Measurements from ENCODE around the gene LRMDA.

Gene LRMDA

DNA sequence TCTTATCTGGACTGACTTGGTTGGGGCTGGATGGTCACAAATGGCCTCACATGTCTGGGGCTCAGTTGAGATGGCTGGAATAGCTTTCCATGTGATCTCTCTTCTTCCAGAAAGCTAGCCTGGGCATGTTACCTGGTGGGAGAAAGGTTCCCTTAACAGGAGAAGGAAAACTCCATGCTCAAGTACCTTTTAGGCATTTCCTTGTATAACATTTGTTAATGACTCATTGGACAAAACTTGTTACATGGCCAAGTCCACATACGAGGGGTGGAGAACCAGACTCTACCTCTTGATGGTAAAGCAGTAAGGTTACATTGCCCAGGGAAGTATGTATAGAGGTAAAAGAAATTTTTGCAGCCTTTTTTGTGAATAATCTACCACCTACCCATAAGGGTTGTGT lies 826.4 kb downstream of the LRMDA start:
- no peak for DNase-seq (ENCODE audit: low read depth in 2 of 2)

DNA sequence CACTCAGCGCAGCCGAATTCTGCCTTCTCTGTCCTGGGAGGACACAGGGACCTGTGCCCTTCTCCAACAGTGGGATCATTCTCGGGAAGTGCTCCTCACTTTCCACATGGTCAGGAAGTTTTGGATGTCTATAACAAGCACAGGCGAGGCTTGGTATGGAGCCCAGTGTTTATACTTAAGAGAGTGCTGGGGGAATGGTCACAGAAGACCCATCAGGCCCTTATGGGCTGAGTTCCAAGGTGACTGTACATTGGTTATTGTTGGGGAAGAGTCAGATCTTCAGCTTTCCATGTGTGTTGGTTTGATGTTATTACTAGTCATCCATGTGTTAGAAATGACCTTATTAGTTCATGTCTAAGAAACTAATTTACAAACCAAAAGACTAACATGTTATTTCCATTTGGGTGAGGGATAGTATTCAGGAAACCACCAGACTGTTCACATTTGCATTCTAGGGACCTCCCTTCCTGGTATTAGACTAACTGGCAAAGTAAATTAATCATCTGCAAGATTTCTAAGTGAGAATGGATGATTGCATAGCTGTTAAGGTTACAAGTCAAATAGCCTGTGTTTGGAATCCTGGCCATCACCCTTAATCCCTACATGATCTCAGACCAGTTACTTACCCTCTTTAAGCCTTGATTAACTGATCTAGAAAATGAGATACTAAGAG lies 834.2 kb downstream of the LRMDA start:
- DNase-seq (ENCODE audit: low read depth in 2 of 2): no peak

GRCh38 chr10:76268530-76268929 lies 837.1 kb downstream of the LRMDA start:
- no peak for DNase-seq (ENCODE audit: low read depth in 2 of 2)

DNA sequence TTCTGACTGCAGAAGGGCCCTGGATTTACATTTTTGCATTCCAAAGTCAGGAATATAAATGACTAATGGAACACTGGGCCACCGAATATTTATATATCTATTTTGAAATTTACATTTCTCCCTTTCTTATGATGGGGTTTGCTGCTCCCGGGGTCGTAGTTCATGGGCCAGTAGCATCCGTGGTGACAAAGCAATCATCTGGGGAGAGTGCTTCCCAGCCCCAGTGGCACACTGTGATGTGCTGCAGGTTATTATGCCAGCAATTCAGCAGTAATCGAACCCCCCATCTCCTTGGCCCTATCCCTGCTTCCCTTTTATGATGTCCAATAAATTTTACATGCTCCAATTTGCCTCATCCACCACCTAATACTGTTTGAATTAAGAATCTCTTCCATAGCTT lies 837.5 kb downstream of the LRMDA start:
- DNase-seq (ENCODE audit: low read depth in 2 of 2): no peak

- DNase-seq (ENCODE audit: low read depth in 2 of 2): no peak
These were observed 839.0 kb downstream of the LRMDA start for GRCh38 chr10:76270464-76270863.

DNA sequence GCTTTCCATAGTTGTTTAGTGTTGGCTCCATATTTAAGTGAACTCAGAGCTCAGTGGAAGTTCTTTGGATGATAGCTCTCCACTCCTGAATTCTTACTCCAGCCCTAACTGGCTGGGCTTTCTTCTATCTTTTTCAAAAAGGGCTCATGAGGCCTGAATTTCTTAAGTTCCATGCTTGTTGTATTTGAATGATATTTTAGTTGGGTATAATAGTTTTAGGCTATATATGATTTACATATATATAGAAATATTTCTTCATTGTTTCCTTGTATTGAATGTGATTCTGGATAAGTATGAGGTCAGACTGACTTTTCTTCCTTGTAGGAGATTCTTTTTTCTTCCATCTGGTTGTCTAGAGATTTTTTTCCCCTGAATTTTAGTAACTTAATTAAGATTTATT lies 843.5 kb downstream of the LRMDA start:
- DNase-seq (ENCODE audit: low read depth in 2 of 2): no peak

- no peak for DNase-seq (ENCODE audit: low read depth in 2 of 2)
These were observed 847.5 kb downstream of the LRMDA start for GRCh38 chr10:76278811-76279460.

GRCh38 chr10:76281659-76282058 lies 850.2 kb downstream of the LRMDA start:
- no peak for DNase-seq (ENCODE audit: low read depth in 2 of 2)

DNA sequence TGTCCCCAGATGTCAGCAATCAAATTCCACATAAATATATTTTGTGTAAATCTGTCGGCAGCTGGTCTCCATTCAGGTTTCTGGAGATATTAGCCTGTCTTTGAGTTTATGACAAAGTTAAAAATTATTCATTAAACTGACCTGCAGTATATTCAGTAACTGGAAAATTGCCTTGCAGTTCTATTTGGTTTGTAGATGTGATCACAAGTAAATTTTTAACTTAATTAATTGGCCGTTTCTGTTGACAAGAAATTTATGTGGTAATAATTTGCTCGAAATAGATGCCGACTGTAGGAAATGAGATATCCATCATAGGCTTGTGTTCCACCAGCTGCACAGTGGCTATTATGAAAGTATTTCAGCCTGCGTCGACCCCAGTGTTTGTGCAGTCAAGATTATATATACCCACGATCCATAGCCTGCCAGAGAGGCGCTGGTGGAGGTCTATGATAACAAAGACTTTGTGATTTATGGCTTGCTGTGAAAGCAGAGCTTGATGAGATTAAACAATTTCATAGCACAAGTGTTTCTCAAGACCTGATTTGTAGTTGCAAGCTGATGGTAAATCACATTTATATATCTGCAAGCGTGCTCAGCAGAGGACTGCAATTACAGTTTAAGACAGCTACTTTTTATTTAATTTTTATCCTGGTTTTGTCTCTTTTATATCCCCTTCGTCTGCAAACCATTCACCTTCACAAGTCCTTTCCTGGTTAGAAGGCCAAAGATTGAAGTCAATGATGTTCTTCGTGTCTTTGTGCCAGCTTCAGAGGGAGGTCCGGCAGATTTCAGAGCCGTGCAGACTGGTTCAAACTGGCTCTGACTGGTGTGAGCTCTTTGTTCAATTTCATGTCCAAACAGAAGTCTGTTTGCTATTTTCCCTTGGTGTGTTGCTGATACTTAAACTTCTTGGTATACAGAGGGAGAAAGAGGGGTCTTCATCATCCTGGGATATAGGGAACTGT lies 850.9 kb downstream of the LRMDA start:
- peak; percentile 95 to 96 for DNase-seq (ENCODE audit: low read depth in 2 of 2)

DNA sequence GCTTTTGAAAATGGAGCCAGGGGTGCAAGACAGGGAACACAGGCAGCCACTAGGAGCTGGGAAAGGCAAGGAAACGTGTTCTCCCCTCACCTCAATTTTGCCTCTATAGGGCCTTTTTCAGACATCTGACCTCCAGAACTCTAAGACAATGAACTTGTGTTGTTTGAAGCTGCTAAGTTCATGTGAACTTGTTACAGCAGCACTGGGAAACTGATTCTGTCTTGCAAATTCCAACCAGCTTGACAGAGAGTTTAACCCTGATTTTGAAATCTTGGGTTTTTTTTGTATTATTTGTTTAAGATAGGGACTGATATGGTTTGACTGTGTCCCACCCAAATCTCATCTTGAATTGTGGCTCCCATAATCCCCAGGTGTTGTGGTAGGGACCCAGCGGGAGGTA lies 852.9 kb downstream of the LRMDA start:
- DNase-seq (ENCODE audit: low read depth in 2 of 2): no peak

DNA sequence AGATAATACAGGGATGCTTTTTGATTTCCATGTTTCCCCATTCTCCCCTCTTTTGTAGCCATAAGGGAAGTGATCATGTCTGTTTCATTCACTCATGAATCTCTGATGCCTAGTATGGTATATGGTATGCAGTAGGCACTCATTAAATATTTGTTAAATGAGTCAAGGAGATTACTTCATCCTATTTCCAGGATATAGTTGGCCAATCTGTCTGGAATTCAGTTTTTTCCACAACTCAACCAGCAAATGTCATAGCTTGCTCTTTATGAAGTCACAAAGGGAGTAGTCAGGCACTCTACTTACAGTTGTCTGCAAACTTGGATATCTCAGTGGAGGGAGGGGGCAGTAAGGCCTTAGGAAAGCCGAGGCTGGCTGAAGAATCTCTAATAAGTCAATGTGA lies 853.6 kb downstream of the LRMDA start:
- DNase-seq (ENCODE audit: low read depth in 2 of 2): peak; percentile 60 to 69

GRCh38 chr10:76285515-76285914 lies 854.1 kb downstream of the LRMDA start:
- no peak for DNase-seq (ENCODE audit: low read depth in 2 of 2)

DNA sequence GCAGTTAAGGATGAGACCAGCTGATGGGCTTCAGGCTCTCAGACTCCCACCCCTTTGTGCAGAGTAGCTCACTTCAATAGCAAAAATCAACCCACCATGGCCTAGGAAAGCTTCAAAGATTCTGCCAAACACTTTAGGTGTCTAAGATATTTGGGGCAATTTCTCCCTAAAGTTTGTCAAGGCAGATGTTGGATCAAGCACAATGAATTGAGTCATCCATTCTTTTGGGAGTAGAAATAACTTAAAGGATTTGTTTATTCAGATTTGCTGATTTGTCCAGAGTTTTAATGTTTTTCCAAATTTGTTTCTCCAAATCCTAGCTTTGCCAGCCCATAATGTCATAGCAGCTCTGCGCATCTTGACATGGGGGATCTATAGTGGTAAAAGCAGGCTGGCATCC lies 855.1 kb downstream of the LRMDA start:
- no peak for DNase-seq (ENCODE audit: low read depth in 2 of 2)

DNA sequence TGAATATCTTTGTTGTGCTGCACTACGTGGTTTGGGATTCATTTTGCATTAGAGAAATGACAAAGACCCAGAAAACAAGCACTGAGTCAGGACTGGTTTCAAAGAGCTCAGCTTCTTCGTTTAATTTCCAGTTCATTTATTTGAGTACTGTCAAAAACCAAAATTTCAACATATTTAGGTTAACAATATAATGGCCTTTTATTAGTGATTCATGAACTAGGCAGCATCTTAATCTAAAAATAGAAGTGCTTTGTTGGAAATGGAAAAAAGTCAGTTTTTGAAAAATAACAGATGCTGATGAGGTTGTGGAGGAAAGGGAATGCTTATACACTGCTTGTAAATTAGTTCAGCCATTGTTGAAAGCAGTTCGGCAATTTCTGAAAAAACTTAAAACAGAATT lies 856.4 kb downstream of the LRMDA start:
- no peak for DNase-seq (ENCODE audit: low read depth in 2 of 2)

- no peak for DNase-seq (ENCODE audit: low read depth in 2 of 2)
These were observed 859.8 kb downstream of the LRMDA start for GRCh38 chr10:76291175-76291574.

DNA sequence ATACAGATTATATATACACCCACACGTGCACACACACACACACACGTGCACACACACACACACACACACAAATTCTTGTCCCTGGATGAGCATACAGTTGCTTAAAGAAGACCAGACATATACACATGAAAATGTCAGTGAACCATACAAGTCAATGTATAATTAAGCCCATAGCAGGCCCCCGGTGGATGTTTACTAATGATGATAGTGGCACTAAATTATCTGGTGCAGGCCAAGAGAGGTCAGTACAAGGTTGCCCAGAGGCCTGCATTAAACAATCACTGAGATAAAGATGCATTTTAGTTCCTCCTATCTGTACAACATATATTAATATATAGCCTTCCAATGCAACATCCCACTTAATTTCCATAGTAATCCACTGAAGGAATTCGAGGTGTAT lies 860.5 kb downstream of the LRMDA start:
- no peak for DNase-seq (ENCODE audit: low read depth in 2 of 2)

GRCh38 chr10:76296957-76297356 lies 865.5 kb downstream of the LRMDA start:
- no peak for DNase-seq (ENCODE audit: low read depth in 2 of 2)

- DNase-seq (ENCODE audit: low read depth in 2 of 2): no peak
These were observed 865.9 kb downstream of the LRMDA start for GRCh38 chr10:76297358-76297757.

- no peak for DNase-seq (ENCODE audit: low read depth in 2 of 2)
These were observed 866.4 kb downstream of the LRMDA start for GRCh38 chr10:76297780-76298281.

GRCh38 chr10:76298329-76298728 lies 866.9 kb downstream of the LRMDA start:
- DNase-seq (ENCODE audit: low read depth in 2 of 2): no peak

DNA sequence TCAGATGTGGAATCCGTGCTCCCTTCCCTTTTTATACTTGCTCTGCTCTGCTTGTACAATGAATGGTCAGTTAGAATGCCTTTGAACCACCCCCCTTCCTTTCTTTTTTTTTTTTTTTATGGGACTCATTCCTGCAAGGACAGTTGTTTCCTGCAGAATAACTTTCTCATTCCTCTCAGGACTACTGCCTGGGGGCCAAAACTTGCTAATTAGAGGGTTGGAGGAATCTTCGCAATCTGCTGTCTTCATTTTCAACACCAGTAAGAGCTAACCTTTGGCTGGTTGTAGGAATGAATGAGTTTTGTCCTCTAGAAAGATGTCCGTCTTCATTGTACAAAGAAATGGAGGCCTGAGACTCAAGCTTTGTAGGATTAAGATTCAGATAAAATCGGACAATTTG lies 868.1 kb downstream of the LRMDA start:
- no peak for DNase-seq (ENCODE audit: low read depth in 2 of 2)

GRCh38 chr10:76301211-76301610 lies 869.8 kb downstream of the LRMDA start:
- DNase-seq (ENCODE audit: low read depth in 2 of 2): no peak

Measured in fibroblast of skin of left quadriceps (primary cell).